HG02798 (cell line): ENCODE data around the gene GOLPH3.
"Not testable (repeated sequence)": the region's sequence is repeated elsewhere in the genome, so short reads cannot be mapped to it uniquely, and the experiment has no call there.

Experiments
- ATAC-seq: cut with Tn5 transposase; IDR thresholded peaks from one replicate; pipeline ENCODE4 v1.9.1; 2021; ENCODE audit warnings: mild to moderate bottlenecking; ENCODE audit not compliant: unreplicated experiment, poor library complexity

The GOLPH3 gene

DNA sequence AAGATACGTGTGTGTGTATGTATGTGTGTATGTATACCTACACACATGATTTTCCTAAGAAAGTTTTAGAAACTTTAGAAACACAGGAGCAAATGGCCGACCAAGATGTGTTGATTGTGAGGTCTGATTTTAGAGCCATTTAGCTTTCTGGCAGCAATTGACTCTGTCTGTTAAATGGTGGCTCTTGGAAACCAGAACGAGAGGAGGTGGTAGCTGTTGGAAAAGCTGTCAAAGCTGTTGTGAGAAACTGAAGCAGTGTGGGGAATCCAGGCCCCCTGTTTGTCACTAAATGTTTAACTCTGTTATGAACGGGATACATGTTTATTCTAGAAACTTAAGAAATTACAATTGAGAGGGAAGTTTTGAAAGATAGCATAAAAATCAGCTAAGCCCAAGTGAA lies 91.4 kb downstream of the GOLPH3 start:
- no peak for ATAC-seq

- not testable (repeated sequence) for ATAC-seq
Observed at GRCh38 chr5:32080565-32080964, 93.6 kb downstream of the GOLPH3 start.

DNA sequence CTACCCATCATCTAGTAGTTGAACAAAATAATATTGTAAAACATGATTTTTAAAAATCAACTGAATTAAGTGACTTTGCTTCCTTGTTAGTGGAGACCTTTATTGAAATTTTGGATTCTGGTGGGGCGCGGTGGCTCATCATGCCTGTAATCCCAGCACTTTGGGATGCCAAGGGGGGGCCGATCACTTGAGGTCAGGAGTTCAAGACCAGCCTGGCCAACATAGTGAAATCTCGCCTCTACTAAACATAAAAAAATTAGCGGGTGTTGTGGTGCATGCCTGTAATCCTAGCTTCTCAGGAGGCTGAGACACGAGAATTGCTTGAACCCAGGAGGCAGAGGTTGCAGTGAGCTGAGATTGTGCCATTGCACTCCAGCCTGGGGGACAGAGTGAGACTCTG lies 95.3 kb downstream of the GOLPH3 start:
- ATAC-seq: not testable (repeated sequence)

GRCh38 chr5:32076699-32077695 lies 97.1 kb downstream of the GOLPH3 start:
- no peak for ATAC-seq
